Fibroblast of skin of left biceps (primary cell): ENCODE results near the gene ZAP70.

Source experiments
- DNase-seq, 2 experiments: peaks; one replicate each; pipeline ENCODE4 v3.0.0-alpha.2; 2013; ENCODE audit warnings: low read depth in 2 of 2

ZAP70 gene

DNA sequence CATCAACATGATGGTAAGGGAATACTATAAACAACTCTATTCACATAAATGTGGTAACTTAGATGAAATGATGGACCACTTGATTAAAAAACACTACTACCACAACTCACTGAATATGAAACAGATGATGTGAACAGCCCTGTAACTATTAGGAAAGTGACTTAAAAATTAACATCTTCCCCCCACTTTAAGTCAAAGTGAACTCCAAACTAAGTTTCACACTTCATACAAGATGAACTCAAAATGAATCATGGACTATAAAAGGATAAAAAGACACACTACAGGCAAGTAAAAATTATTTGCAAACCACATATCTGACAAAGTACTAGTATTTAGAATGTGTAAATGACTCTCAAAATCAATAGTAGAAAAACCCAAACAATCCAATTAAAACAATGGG is 71.6 kb downstream of the ZAP70 start:
- DNase-seq, result no peak

DNA sequence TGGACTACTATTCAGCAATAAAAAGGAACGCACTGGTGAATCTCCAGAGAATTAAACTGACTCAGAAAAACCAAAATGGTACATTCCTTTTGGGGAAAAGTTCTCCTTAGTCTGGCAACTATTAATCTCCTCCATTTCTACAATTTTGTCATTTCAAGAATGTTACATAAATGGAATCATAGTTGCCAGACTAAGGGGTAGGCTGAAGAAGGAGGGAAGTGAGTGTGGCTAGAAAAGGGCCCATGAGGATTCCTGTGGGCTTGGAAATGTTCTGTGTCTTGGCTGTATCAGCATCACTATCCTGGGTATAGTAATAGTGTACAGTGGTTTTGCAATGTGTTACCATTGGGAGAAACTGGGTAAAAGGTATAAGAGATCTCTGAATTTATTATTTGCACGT is 72.4 kb downstream of the ZAP70 start:
- no peak for DNase-seq

DNA sequence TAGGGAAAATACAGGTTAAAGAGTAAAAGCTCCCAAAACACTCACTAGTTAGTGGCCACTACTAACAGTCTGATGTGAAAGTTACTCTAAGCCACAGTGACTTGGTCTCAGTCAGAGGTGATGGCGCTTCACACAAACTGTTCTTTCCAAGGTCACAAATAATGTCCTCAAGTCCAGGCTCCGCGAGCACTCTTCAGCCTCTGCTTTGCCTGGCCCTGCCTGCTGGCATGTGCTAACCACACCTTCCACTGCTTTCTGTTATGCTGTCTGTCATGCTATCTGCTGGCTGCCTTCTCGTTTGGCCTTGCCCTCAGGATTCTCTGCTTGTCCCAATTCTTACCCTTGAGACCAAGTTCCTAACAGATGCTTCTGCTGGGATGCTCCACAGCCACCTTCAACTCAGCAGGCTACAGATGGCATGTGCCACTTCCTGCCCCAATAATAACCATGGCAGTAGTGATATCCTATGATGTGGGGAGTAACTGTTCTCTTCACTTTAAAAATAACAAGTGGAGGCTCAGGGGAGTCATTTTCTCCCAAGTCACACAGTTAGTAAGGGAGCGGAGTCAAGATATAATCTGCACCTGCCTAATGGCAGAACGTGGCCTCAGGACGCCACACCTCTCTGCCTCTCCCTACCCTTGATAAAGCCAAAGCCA is 75.7 kb downstream of the ZAP70 start:
- no peak for DNase-seq
